MCF 10A (cell line): ENCODE results near the gene ERGIC1. TPM values are rescaled to one million over a fixed set of nuclear protein-coding genes. Genes with fewer than 3 reads are reported as not detected.

Experiments used
- BruUV-seq: library from RNA; stranded (reverse); fragments of 400-500 nt; replicated peaks from 2 replicates; lab custom pipeline; 2021; lab: Mats Ljungman, UMichigan
- CTCF ChIA-PET: fragments of 300-600 bp; sonication (Branson Sonifier 250); formaldehyde crosslinking; extraction: SDS; loops from one replicate; lab custom pipeline; 2021; ENCODE audit warnings: antibody characterized with exemption, inconsistent platforms; lab: Yijun Ruan, JAX
- POLR2A ChIA-PET: fragments of 300-600, 350-650 bp; sonication (Branson Sonifier 250); formaldehyde crosslinking; extraction: SDS; loops from one replicate; lab custom pipeline; 2020; ENCODE audit warnings: antibody characterized with exemption, inconsistent platforms; lab: Yijun Ruan, JAX
- DNase-seq: peaks from one replicate; pipeline ENCODE4 v3.0.0-alpha.2; 2018; ENCODE audit not compliant: unreplicated experiment
- H3K27ac Mint-ChIP-seq: one replicate; pipeline ENCODE4 v1.8.0; 2022; ENCODE audit warnings: mild to moderate bottlenecking, low read depth, mixed read lengths; ENCODE audit not compliant: unreplicated experiment
- H3K27me3 Mint-ChIP-seq: one replicate; pipeline ENCODE4 v1.8.0; 2022; ENCODE audit warnings: mixed read lengths; ENCODE audit not compliant: insufficient read depth, unreplicated experiment
- H3K36me3 Mint-ChIP-seq: one replicate; pipeline ENCODE4 v1.8.0; 2022; ENCODE audit warnings: mild to moderate bottlenecking, moderate library complexity, mixed read lengths; ENCODE audit not compliant: insufficient read depth, unreplicated experiment
- H3K4me1 Mint-ChIP-seq: one replicate; pipeline ENCODE4 v1.8.0; 2022; ENCODE audit warnings: mixed read lengths; ENCODE audit not compliant: insufficient read depth, unreplicated experiment
- H3K4me3 Mint-ChIP-seq: one replicate; pipeline ENCODE4 v1.8.0; 2022; ENCODE audit warnings: mild to moderate bottlenecking, moderate library complexity, mixed read lengths; ENCODE audit not compliant: unreplicated experiment
- H3K9me3 Mint-ChIP-seq: one replicate; pipeline ENCODE4 v1.8.0; 2022; ENCODE audit warnings: mixed read lengths; ENCODE audit not compliant: unreplicated experiment
- intact Hi-C: fragments of 100-400 bp; cut with micrococcal nuclease; formaldehyde crosslinking; loops from 2 replicates; pipeline ENCODE4 v1.14.1; 2022
- total RNA-seq: library from RNA; stranded (reverse); gene quantifications from 2 replicates; pipeline ENCODE4 v1.2.3, GENCODE V29; 2022
- TF ChIP-seq, protein P1 (sequence below): fragments of 200-600 bp; IDR thresholded peaks from one replicate; pipeline ENCODE4 v1.8.0; 2022; ENCODE audit warnings: antibody characterized with exemption, mild to moderate bottlenecking; ENCODE audit not compliant: unreplicated experiment

The ERGIC1 gene
- total RNA-seq, 1 experiment from 2014 or later: 257 TPM

DNA sequence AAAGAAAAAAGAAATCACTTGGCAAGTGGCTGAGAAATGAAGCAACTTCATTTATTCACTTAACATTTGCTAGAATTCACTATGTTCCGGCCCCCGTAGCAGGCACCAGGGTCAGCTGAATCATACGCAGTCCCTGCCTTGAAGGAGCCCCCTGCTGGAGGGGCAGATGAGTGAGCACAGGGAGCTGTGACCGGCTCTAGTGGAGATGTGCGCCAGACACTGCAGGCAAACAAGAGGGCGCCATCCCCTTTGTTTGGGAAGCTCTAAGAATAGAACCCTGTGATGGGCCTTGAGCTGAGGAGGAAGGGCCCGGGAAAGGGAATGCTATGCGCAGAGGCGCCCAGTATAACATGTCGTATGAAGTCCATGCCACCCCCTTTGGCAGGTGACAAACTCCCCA lies 105.0 kb downstream of the ERGIC1 start:
- no TSS peak for BruUV-seq
- POLR2A ChIA-PET: interaction anchor here (1.0 to 1.6 kb wide), 3 partner anchors 52 to 172 kb away, joined by 3 to 4 read pairs (median 3); partner anchors contain the start of gene DUSP1

DNA sequence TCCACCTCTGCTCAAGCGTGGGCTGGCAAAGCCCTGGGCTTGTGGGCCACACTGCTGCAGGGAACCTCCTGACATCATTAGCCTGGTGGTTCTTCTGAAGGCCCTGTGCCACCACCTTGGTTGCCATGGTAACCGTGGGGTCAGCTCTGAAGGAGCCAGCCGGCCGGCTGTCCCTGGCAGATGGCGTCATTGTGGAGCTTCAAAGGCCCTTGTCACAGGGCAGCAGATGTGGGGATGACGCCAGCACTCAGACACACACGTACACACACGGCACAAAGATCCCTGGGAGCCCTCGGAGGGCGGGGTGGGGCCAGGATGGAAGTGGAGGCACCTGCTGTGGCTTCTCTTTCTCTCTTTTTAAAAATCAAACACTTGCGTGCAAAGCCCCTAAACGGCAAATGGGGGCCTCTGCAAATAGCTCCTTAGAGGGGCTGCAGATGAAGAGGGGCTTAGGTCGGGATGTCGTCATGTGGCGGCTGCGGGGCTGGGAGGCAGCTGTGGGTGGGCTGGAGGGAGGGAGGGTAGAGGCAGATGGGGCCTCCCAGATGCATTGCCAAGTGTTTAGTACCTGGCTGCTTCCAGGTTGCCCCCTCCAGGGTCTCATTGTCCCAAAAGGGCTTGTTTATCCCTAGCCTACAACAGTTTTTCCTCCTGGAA lies 105.7 kb downstream of the ERGIC1 start:
- POLR2A ChIA-PET: interaction anchor here (0.7 to 1.6 kb wide), 6 partner anchors 12 to 216 kb away, joined by 3 to 4 read pairs (median 3); partner anchors contain the start of gene DUSP1
- Mint-ChIP-seq H3K27me3 (no peaks in the 10 kb centered on the region), H3K36me3 (peaks cover 87% of the 10 kb centered on the region), H3K4me1 (peaks cover 2% of the 10 kb centered on the region), H3K9me3 (no peaks in the 10 kb centered on the region), H3K27ac (no peak overlapping the region), H3K4me3 (no peak overlapping the region)
- intact Hi-C loops: no loop called here
- BruUV-seq: no TSS peak
- CTCF ChIA-PET: interaction anchor here (0.6 to 26.7 kb wide), 9 partner anchors 8 to 636 kb away, joined by 4 to 604 read pairs (median 9); partner anchors contain the start of gene RPL26L1
- TF ChIP-seq, protein P1, sequence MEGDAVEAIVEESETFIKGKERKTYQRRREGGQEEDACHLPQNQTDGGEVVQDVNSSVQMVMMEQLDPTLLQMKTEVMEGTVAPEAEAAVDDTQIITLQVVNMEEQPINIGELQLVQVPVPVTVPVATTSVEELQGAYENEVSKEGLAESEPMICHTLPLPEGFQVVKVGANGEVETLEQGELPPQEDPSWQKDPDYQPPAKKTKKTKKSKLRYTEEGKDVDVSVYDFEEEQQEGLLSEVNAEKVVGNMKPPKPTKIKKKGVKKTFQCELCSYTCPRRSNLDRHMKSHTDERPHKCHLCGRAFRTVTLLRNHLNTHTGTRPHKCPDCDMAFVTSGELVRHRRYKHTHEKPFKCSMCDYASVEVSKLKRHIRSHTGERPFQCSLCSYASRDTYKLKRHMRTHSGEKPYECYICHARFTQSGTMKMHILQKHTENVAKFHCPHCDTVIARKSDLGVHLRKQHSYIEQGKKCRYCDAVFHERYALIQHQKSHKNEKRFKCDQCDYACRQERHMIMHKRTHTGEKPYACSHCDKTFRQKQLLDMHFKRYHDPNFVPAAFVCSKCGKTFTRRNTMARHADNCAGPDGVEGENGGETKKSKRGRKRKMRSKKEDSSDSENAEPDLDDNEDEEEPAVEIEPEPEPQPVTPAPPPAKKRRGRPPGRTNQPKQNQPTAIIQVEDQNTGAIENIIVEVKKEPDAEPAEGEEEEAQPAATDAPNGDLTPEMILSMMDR: no peak
- no peak for DNase-seq

More for the DNA sequence above, 105.0 kb downstream of the ERGIC1 start:
- H3K27ac Mint-ChIP-seq: no peak overlapping the region
- peak; percentile 40 for DNase-seq
- intact Hi-C loops: no loop called here
- CTCF ChIA-PET: interaction anchor here (0.6 to 26.7 kb wide), 10 partner anchors 10 to 1034 kb away, joined by 3 to 604 read pairs (median 4); partner anchors contain the start of genes BNIP1 and RPL26L1
- H3K4me3 Mint-ChIP-seq: no peak overlapping the region
- no peaks in the 10 kb centered on the region for H3K9me3 Mint-ChIP-seq
- H3K4me1 Mint-ChIP-seq: no peaks in the 10 kb centered on the region
- peaks cover 84% of the 10 kb centered on the region for H3K36me3 Mint-ChIP-seq
- TF ChIP-seq, protein P1: peak; percentile 52
- H3K27me3 Mint-ChIP-seq: no peaks in the 10 kb centered on the region

DNA sequence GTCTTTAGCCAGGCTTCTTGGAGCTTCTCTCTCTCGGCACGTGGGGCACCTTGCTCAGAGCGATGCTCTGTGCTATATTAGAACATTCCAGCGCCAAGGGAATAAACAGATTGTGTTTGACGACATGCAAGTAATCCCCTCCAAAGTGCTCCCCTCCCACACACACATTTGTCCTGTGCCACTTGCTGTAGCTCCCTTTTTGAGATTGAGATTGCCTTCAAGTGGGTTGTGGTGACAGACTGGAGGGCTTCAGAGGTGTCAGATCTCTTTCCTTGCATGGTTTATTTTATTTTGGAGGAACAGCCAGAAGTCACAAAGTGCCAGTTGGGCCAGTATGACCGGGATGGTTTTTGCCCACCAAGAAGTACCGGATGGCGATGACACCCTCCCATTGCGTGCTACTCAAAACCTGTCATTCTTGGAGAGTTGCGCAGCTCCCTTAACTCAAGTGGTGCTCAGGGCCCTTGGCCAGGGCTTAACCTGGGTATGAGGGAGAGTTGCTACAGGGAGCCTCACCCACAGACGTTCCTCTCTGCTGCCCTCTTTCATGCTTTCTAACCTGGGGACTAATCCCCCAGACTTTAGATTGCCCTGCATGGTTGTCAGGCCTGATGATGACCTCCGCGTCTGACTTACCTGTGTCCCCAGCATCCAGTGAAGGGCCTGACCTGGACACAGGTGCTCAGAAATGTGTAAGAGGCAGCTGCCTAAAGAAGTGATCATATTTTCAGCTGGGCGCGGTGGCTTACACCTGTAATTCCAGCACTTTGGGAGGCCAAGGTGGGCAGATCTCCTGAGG lies 106.4 kb downstream of the ERGIC1 start:
- no peak overlapping the region for H3K4me3 Mint-ChIP-seq
- peaks cover 6% of the 10 kb centered on the region for H3K4me1 Mint-ChIP-seq
- intact Hi-C loops: no loop called here
- TF ChIP-seq, protein P1: no peak
- no peaks in the 10 kb centered on the region for H3K9me3 Mint-ChIP-seq
- H3K27ac Mint-ChIP-seq: no peak overlapping the region
- H3K36me3 Mint-ChIP-seq: peaks cover 80% of the 10 kb centered on the region
- POLR2A ChIA-PET: interaction anchor here (0.7 to 1.3 kb wide), 4 partner anchors 12 to 217 kb away, joined by 3 to 4 read pairs (median 3); partner anchors contain the start of gene DUSP1
- no TSS peak for BruUV-seq
- no peak for DNase-seq
- CTCF ChIA-PET: interaction anchor here (0.6 to 26.7 kb wide), 8 partner anchors 9 to 231 kb away, joined by 3 to 604 read pairs (median 9); partner anchors contain the start of gene RPL26L1
- H3K27me3 Mint-ChIP-seq: no peaks in the 10 kb centered on the region
